A549 (cell line): ENCODE measurements around the gene ABCB9. TPM values are rescaled to one million over a fixed set of nuclear protein-coding genes. Genes with fewer than 3 reads are reported as not detected.

Source experiments
- ATAC-seq, 2 experiments: fragments of 200-7000 bp in 1 of 2; fragments of >200 bp in 1 of 2; cut with Nextera tagmentation in 1 of 2; cut with Tn5 transposase in 1 of 2; 3 replicates each; pipeline versions ENCODE4 v1.8.0 to v1.9.1; 2018 to 2020; ENCODE audit warnings: mild to moderate bottlenecking in 1 of 2, moderate library complexity in 1 of 2
- CTCF ChIA-PET: fragments of 300-600 bp; sonication (Branson Sonifier 250); formaldehyde crosslinking; extraction: SDS; loops from one replicate; lab custom pipeline; 2021; ENCODE audit warnings: antibody characterized with exemption, inconsistent platforms; lab: Yijun Ruan, JAX
- POLR2A ChIA-PET: fragments of 350-600 bp; formaldehyde crosslinking; extraction: SDS; loops from one replicate; lab custom pipeline; 2021; ENCODE audit warnings: antibody characterized with exemption, inconsistent platforms; lab: Yijun Ruan, JAX
- DNase-seq, 2 experiments: peaks; one replicate each; pipeline versions ENCODE4 v3.0.0 to v3.0.0-alpha.2; 2011 to 2016; ENCODE audit warnings: low read depth in 1 of 2, low spot score in 1 of 2
- FAIRE-seq: peaks from 2 replicates; lab custom pipeline; 2011; peaks lifted over from hg19 to GRCh38; lab: Jason Lieb, UNC
- H3K27ac ChIP-seq, 2 experiments: fragments of >200 bp; sonication (Bioruptor Twin); formaldehyde crosslinking; 3 replicates each; pipeline ENCODE4 v1.5.1; 2016 to 2017
- H3K4me1 ChIP-seq: fragments of >200 bp; sonication (Bioruptor Twin); formaldehyde crosslinking; 3 replicates; pipeline ENCODE4 v1.6.1; 2016
- H3K4me2 ChIP-seq: fragments of >200 bp; sonication (Bioruptor Twin); formaldehyde crosslinking; 3 replicates; pipeline ENCODE4 v1.6.1; 2016
- H3K4me3 ChIP-seq: fragments of >200 bp; sonication (Bioruptor Twin); formaldehyde crosslinking; 3 replicates; pipeline ENCODE4 v1.5.1; 2016
- H3K9me3 ChIP-seq: fragments of >200 bp; sonication (Bioruptor Twin); formaldehyde crosslinking; 3 replicates; pipeline ENCODE4 v1.6.1; 2016
- ELK1 ChIP-seq: fragments of 150-350 bp; IDR thresholded peaks from 2 replicates; pipeline ENCODE4 v1.6.1; 2014; ENCODE audit warnings: low read depth, mild to moderate bottlenecking, low read length
- ESRRA ChIP-seq: fragments of 150-350 bp; IDR thresholded peaks from 2 replicates; pipeline ENCODE4 v1.6.1; 2014; ENCODE audit warnings: mild to moderate bottlenecking, low read length, borderline replicate concordance
- HES2 ChIP-seq: fragments of >200 bp; sonication (Bioruptor Twin); formaldehyde crosslinking; IDR thresholded peaks from 2 replicates; pipeline ENCODE4 v1.6.1; 2016
- HOXB13 ChIP-seq: fragments of 250-450 bp; sonication (Bioruptor Pico); IDR thresholded peaks from 2 replicates; pipeline ENCODE4 v1.5.0; 2020; ENCODE audit warnings: low read depth, mild to moderate bottlenecking, moderate library complexity
- KDM5A ChIP-seq: fragments of 200-600 bp; sonication (generic); IDR thresholded peaks from 2 replicates; pipeline ENCODE4 v1.6.1; 2016; ENCODE audit warnings: antibody characterized with exemption, mild to moderate bottlenecking
- MAX ChIP-seq: IDR thresholded peaks from 2 replicates; pipeline ENCODE4 v1.6.1; 2012
- NPAS2 ChIP-seq: fragments of 250-450 bp; sonication (Bioruptor Pico); IDR thresholded peaks from 2 replicates; pipeline ENCODE4 v1.8.0; 2022; ENCODE audit warnings: mild to moderate bottlenecking, moderate library complexity, borderline replicate concordance
- NR3C1 ChIP-seq: fragments of >200 bp; sonication (Bioruptor Twin); formaldehyde crosslinking; IDR thresholded peaks from 3 replicates; pipeline ENCODE4 v1.6.1; 2017
- PHF8 ChIP-seq: fragments of 200-600 bp; sonication (generic); IDR thresholded peaks from 2 replicates; pipeline ENCODE4 v1.6.1; 2016; ENCODE audit warnings: low read depth, mild to moderate bottlenecking, antibody characterized with exemption, moderate library complexity, borderline replicate concordance
- REST ChIP-seq: fragments of 200-600 bp; sonication (generic); IDR thresholded peaks from 2 replicates; pipeline ENCODE4 v1.6.1; 2016; ENCODE audit warnings: antibody characterized with exemption, mild to moderate bottlenecking, moderate library complexity
- SREBF2 ChIP-seq: fragments of 450-650 bp; IDR thresholded peaks from 2 replicates; pipeline ENCODE4 v1.6.1; 2014; ENCODE audit warnings: mild to moderate bottlenecking, moderate library complexity
- TP53 ChIP-seq: fragments of 250-450 bp; sonication (Bioruptor Pico); IDR thresholded peaks from 2 replicates; pipeline ENCODE4 v1.5.0; 2021; ENCODE audit warnings: mild to moderate bottlenecking, moderate library complexity
- USF2 ChIP-seq: fragments of 450-650 bp; IDR thresholded peaks from 2 replicates; pipeline ENCODE4 v1.6.1; 2014; ENCODE audit warnings: antibody characterized with exemption
- ZFP36 ChIP-seq: fragments of 450-650 bp; IDR thresholded peaks from 2 replicates; pipeline ENCODE4 v1.6.1; 2014; ENCODE audit warnings: borderline replicate concordance; ENCODE audit not compliant: partially characterized antibody
- ZNF302 ChIP-seq: fragments of 250-450 bp; sonication (Bioruptor Pico); IDR thresholded peaks from 2 replicates; pipeline ENCODE4 v1.9.0; 2021; ENCODE audit warnings: inconsistent platforms, mild to moderate bottlenecking, moderate library complexity
- WGBS: methylation state at CpG from one replicate; pipeline ENCODE4 v1.1.6; 2017; ENCODE audit errors: missing lambda C conversion rate; 5-methylcytosine and 5-hydroxymethylcytosine counted together
- polyA plus RNA-seq, 4 experiments: library from polyadenylated mRNA; depleted of rRNA in 3 of 4; stranded (reverse); fragments of >200 nt; fragmentation: RNase III in 1 of 4; extraction: RNeasy Plus Mini Kit Qiagen cat#74134 plus additional on column Dnase treatment in 1 of 4; gene quantifications; 2 replicates in 3 of 4; 3 replicates in 1 of 4; pipeline ENCODE4 v1.2.3, GENCODE V29; 2011 to 2017

Gene ABCB9
- polyA plus RNA-seq, 2 of the 4 experiments (the other 2 are of a cell fraction) = 2.7 to 5.0 TPM

- ChIA-PET POLR2A (no interaction called here), CTCF (interaction anchor here (0.6 to 9.0 kb wide), 6 partner anchors 7 to 90 kb away, joined by 3 to 111 read pairs (median 7); partner anchors contain the start of gene OGFOD2)
These were observed 82.0 kb downstream of the ABCB9 start for GRCh38 chr12:122884091-122884826.

GRCh38 chr12:122882908-122883558 is 83.2 kb downstream of the ABCB9 start:
- FAIRE-seq = no peak
- H3K4me1 ChIP-seq = peaks cover 32% of the 10 kb centered on the region
- DNase-seq = no peak
- POLR2A ChIA-PET = interaction anchor here (0.6 kb wide), 1 partner anchor 57 kb away, joined by 9 read pairs; no protein-coding TSS in a partner anchor
- ATAC-seq = no peak
- WGBS = 94% methylated on average over 11 of the region's 11 CpGs
- H3K9me3 ChIP-seq = no peaks in the 10 kb centered on the region
- H3K27ac ChIP-seq = no peak overlapping the region
- H3K4me2 ChIP-seq = no peak overlapping the region
- no peak overlapping the region for H3K4me3 ChIP-seq
- TF ChIP-seq HOXB13 (CRISPR knock-in tag) (no peak), ZFP36 (no peak)
- TF ChIP-seq, all 56 proteins: peak for 0
- CTCF ChIA-PET = interaction anchor here (0.6 to 9.0 kb wide), 11 partner anchors 8 to 245 kb away, joined by 3 to 111 read pairs (median 6); no protein-coding TSS in a partner anchor

More at GRCh38 chr12:122884091-122884826, 82.0 kb downstream of the ABCB9 start:
- DNase-seq (no peak), FAIRE-seq (no peak), ATAC-seq (no peak)
- H3K27ac ChIP-seq = no peak overlapping the region
- no peak overlapping the region for H3K4me2 ChIP-seq
- 82% methylated on average over 6 of the region's 6 CpGs for WGBS
- TF ChIP-seq PHF8 (no peak), KDM5A (no peak), HES2 (no peak), REST (no peak), ELK1 (no peak), USF2 (no peak), NR3C1 (no peak), SREBF2 (no peak), TP53 (CRISPR knock-in tag) (no peak), ZNF302 (CRISPR knock-in tag) (no peak), NPAS2 (CRISPR knock-in tag) (no peak), ESRRA (no peak), MAX (no peak)
- no peaks in the 10 kb centered on the region for H3K9me3 ChIP-seq
- H3K4me1 ChIP-seq = peaks cover 44% of the 10 kb centered on the region
- no peak overlapping the region for H3K4me3 ChIP-seq
